MG63 (cell line): ENCODE data around the gene KRT4. TPM values are rescaled to one million over a fixed set of nuclear protein-coding genes. Genes with fewer than 3 reads are reported as not detected.
"Not testable (repeated sequence)": the region's sequence is repeated elsewhere in the genome, so short reads cannot be mapped to it uniquely, and the experiment has no call there.

Experiments
- DNase-seq: peaks from one replicate; pipeline ENCODE4 v3.0.0-alpha.2; 2020
- H3K27me3 ChIP-seq: fragments of 250-450 bp; sonication (Bioruptor Pico); 2 replicates; pipeline ENCODE4 v1.5.1; 2020; ENCODE audit warnings: mild to moderate bottlenecking, moderate library complexity
- H3K36me3 ChIP-seq: fragments of 250-450 bp; sonication (Bioruptor Pico); 2 replicates; pipeline ENCODE4 v1.5.1; 2020; ENCODE audit warnings: mild to moderate bottlenecking, moderate library complexity
- H3K4me3 ChIP-seq: fragments of 250-450 bp; sonication (Bioruptor Pico); 2 replicates; pipeline ENCODE4 v1.5.1; 2020; ENCODE audit warnings: mild to moderate bottlenecking, moderate library complexity
- H3K9me3 ChIP-seq: fragments of 250-450 bp; sonication (Bioruptor Pico); 2 replicates; pipeline ENCODE4 v1.5.1; 2020; ENCODE audit warnings: mild to moderate bottlenecking, moderate library complexity
- total RNA-seq: library from RNA; depleted of rRNA; stranded (reverse); fragments of >200 nt; shearing (Covaris generic); gene quantifications from 2 replicates; pipeline ENCODE4 v1.2.3, GENCODE V29; 2014; ENCODE audit warnings: low replicate concordance; rRNA removed

The KRT4 gene
- total RNA-seq, 1 experiment from 2014 or later: not detected

DNA sequence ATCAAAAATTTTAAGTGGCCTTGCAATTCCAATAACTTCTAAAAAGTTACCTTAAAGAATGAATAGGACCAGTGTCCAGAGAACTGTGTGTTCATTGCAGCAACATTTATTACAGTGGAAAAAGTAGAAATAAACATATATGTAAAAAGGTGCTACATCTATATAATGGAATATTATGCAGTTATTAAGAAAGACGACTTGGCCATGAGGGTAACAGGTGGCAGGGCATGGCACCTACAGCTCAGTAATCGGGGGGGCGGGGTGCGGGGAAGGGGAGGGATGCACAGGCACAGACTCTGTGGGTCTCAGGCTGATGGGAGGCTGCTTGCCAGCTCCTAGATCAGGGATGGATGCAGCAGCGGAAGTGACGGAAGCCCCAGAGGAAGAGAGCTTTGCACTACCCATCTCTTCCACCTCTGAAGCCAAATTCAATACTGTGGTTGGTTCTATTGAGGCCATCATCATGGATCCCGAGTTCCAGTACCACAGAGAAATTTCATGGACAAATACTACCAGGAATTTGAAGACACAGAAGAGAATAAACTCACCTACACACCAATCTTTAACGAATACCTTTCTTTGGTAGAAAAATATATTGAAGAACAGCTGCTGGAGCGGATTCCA lies 50.8 kb downstream of the KRT4 start:
- Histone ChIP-seq H3K27me3 (peaks cover 3% of the 10 kb centered on the region; the same call in 1 of the 2 replicates), H3K36me3 (no peaks in the 10 kb centered on the region), H3K4me3 (no peak overlapping the region), H3K9me3 (peaks cover 2% of the 10 kb centered on the region; the same call in 1 of the 2 replicates)
- DNase-seq: no peak

DNA sequence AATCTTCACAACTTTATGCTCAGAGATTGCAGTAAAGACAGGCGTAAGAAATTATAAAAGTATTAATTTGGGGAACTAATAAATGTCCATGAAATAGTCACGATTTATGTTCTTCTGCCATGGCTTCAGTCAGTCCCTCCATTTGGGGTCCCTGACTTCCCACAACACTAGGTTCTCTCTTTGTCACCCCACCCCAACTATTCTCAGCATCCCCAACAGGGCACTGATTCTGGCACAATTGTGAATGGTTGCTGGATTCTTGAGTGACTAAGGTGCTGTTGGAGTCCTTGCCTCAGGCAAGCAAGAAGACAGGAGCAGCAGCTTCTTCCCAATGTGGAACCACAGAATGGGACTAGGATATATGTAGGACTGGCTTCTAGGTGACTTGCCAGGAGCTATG lies 52.1 kb downstream of the KRT4 start:
- Histone ChIP-seq H3K4me3 (no peak overlapping the region), H3K9me3 (peaks cover 2% of the 10 kb centered on the region; the same call in 1 of the 2 replicates), H3K36me3 (no peaks in the 10 kb centered on the region), H3K27me3 (peaks cover 5% of the 10 kb centered on the region; the same call in 1 of the 2 replicates)
- no peak for DNase-seq

DNA sequence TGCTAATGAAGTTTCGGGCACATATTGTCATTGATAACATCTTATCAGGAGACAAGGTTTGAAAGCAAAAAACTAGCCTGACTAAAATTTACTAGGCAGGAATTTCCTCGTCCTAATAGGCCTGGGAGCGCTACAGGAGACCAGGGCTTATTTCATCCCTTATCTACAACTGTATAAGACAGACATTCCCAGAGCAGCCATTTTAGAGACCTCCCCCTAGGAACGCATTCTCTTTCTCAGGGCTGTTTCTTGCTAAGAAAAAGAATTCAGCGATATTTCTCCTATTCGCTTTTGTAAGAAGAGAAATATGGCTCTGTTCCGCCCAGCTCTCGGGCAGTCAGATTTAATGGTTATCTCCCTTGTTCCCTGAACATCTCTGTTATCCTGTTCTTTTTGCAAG lies 52.7 kb downstream of the KRT4 start:
- DNase-seq, H3K36me3 ChIP-seq, H3K4me3 ChIP-seq, H3K27me3 ChIP-seq, H3K9me3 ChIP-seq: not testable (repeated sequence)

- no peak for DNase-seq
- peaks cover 2% of the 10 kb centered on the region; the same call in 1 of the 2 replicates for H3K9me3 ChIP-seq
- no peaks in the 10 kb centered on the region for H3K36me3 ChIP-seq
- no peak overlapping the region for H3K4me3 ChIP-seq
- H3K27me3 ChIP-seq: peaks cover 5% of the 10 kb centered on the region; the same call in 1 of the 2 replicates
Observed at GRCh38 chr12:52760623-52761022, 53.3 kb downstream of the KRT4 start.

DNA sequence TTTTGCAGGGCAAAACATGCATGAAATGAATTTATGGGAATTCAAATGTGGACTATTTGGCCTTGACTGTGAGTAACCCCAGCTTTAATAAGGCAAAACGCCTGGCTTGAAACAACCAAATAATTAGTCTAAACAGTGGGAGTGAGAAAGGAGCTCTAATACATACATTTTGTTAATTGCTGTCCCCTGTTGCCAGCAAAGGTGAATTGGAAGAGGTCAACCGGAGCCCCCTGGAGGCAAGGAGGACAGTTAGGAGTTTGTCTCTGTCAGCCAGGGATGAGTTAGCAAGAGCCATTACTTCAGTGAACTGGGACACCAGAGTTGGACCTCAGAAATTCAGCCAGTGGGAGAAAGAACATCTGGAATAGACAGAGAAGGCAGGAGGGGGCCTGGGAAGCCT lies 54.2 kb downstream of the KRT4 start:
- Histone ChIP-seq H3K9me3 (peaks cover 2% of the 10 kb centered on the region; the same call in 1 of the 2 replicates), H3K4me3 (no peak overlapping the region), H3K36me3 (no peaks in the 10 kb centered on the region), H3K27me3 (peaks cover 5% of the 10 kb centered on the region; the same call in 1 of the 2 replicates)
- no peak for DNase-seq

GRCh38 chr12:52759218-52759617 lies 54.7 kb downstream of the KRT4 start:
- Histone ChIP-seq H3K27me3 (peaks cover 5% of the 10 kb centered on the region; the same call in 1 of the 2 replicates), H3K36me3 (no peaks in the 10 kb centered on the region), H3K4me3 (no peak overlapping the region), H3K9me3 (peaks cover 2% of the 10 kb centered on the region; the same call in 1 of the 2 replicates)
- no peak for DNase-seq

- Histone ChIP-seq H3K36me3 (no peaks in the 10 kb centered on the region), H3K9me3 (peaks cover 2% of the 10 kb centered on the region; the same call in 1 of the 2 replicates), H3K27me3 (peaks cover 3% of the 10 kb centered on the region; the same call in 1 of the 2 replicates), H3K4me3 (no peak overlapping the region)
- no peak for DNase-seq
Observed at GRCh38 chr12:52757449-52758176, 56.3 kb downstream of the KRT4 start.

Other genes with a start within 250 kb of the KRT4 start
- not detected in 2 replicates for gene KRT74, start 240.3 kb downstream of the KRT4 start, total RNA-seq
- not detected in 2 replicates for gene KRT72, start 212.7 kb downstream of the KRT4 start, total RNA-seq
- not detected in 2 replicates for gene KRT73, start 195.6 kb downstream of the KRT4 start, total RNA-seq
- gene KRT2, start 161.9 kb downstream of the KRT4 start, total RNA-seq: not detected in 2 replicates
- not detected in 2 replicates for gene KRT1, start 133.7 kb downstream of the KRT4 start, total RNA-seq
- gene KRT77, start 110.6 kb downstream of the KRT4 start, total RNA-seq: not detected in 2 replicates
- gene KRT76, start 36.8 kb downstream of the KRT4 start, total RNA-seq: not detected in 2 replicates
- gene KRT3, start 18.0 kb downstream of the KRT4 start, total RNA-seq: not detected in 2 replicates
- not detected in 2 replicates for gene KRT79, start 20.2 kb upstream of the KRT4 start, total RNA-seq
- not detected in 2 replicates for gene KRT78, start 34.9 kb upstream of the KRT4 start, total RNA-seq
- gene KRT8, start 91.0 kb upstream of the KRT4 start, total RNA-seq: 39.2 and 44.4 TPM in 2 replicates
- gene KRT18, start 135.0 kb upstream of the KRT4 start, total RNA-seq: 104 and 136 TPM in 2 replicates
- gene EIF4B, start 192.3 kb upstream of the KRT4 start, total RNA-seq: 684 and 692 TPM in 2 replicates
- gene TNS2, start 235.9 kb upstream of the KRT4 start, total RNA-seq: 10.8 and 12.4 TPM in 2 replicates